ENCODE data around the gene OTUD5. TPM values are rescaled to one million over a fixed set of nuclear protein-coding genes. Genes with fewer than 3 reads are reported as not detected.
"Not testable (repeated sequence)": the region's sequence is repeated elsewhere in the genome, so short reads cannot be mapped to it uniquely, and the experiment has no call there.

Gene OTUD5
- total RNA-seq, 2 donors from 2014 or later, result 75.8 to 79.9 TPM

GRCh38 chrX:48983081-48983480, 25.7 kb upstream of the OTUD5 start:
- H3K4me3 Mint-ChIP-seq, result no peak overlapping the region
- no peaks in the 10 kb centered on the region for H3K9me3 Mint-ChIP-seq
- H3K27me3 Mint-ChIP-seq, result no peaks in the 10 kb centered on the region
- H3K36me3 Mint-ChIP-seq, result peaks cover 35% of the 10 kb centered on the region
- H3K4me1 Mint-ChIP-seq (ENCODE audit: low read depth in 2 of 2), result peaks cover 0 to 3% of the 10 kb centered on the region in 2 donors
- no peak overlapping the region for H3K27ac Mint-ChIP-seq
- DNase-seq (ENCODE audit: low spot score) (no peak), ATAC-seq (no peak)

DNA sequence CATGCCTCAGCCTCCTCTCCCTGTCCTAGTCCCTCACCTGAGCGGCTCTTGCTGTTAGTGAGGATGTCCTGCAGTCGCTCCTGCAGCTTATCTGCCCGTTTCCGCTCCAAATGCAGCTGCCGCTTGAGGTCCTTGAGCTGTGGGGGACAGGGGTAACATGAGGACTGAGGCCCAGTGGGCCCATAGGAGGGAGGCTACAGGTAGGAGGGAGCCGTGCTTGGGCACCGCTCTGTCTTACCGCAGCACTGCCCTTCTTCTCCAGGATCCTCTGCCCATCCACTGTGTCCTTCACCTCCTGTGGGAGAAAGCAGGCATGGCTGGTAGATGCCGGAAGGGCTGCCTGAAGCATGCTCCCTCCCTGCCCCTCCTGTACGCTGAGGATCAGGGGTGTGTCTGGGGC, 23.8 kb upstream of the OTUD5 start:
- H3K4me3 Mint-ChIP-seq, result no peak overlapping the region
- ATAC-seq (peak in 1 of 2 donors; percentile 40), DNase-seq (ENCODE audit: low spot score) (no peak)
- H3K36me3 Mint-ChIP-seq, result peaks cover 36% of the 10 kb centered on the region
- peaks cover 0 to 3% of the 10 kb centered on the region in 2 donors for H3K4me1 Mint-ChIP-seq (ENCODE audit: low read depth in 2 of 2)
- H3K27me3 Mint-ChIP-seq, result no peaks in the 10 kb centered on the region
- H3K27ac Mint-ChIP-seq, result no peak overlapping the region
- H3K9me3 Mint-ChIP-seq, result no peaks in the 10 kb centered on the region

DNA sequence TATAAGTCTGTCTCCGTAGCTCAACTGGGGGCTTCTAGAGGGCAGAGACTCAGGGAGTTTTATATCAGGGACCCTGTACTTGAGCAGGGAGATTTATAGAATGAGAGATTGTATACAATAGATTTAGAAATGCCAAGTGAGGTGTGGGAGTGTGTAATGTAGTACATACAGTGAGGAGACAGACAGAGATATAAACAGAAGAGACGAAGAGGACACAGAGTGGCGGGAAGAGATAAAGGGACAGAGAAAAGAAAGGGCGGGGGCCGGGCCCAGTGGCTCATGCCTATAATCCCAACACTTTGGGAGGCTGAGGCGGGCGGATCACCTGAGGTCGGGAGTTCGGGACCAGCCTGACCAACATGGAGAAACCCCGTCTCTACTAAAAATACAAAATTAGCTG, 22.9 kb upstream of the OTUD5 start:
- DNase-seq (ENCODE audit: low spot score); H3K9me3 Mint-ChIP-seq; H3K4me1 Mint-ChIP-seq (ENCODE audit: low read depth in 2 of 2); ATAC-seq; H3K27me3 Mint-ChIP-seq; H3K27ac Mint-ChIP-seq; H3K4me3 Mint-ChIP-seq: not testable (repeated sequence)
- H3K36me3 Mint-ChIP-seq, result peaks cover 36% of the 10 kb centered on the region

DNA sequence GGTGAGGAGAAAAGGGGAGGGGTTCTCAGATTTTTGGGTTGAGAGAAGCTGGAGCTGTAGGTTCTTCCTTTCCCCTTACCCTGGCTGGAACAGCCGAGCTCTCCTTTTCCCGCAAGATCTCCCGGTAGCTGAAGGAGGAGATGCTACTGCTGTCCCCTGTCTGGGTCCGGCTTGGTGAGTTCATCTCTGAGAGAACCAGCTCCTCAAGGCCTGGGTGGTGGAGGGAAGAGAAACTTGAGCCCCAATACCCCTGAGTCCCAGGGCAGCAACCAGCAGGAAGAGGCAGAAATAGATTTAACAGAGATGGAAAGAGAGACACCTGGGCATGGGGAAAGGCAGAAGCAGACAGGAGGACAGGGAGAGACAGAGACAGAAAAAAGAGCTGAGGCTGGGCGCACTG, 20.8 kb upstream of the OTUD5 start:
- Mint-ChIP-seq H3K27ac (no peak overlapping the region), H3K36me3 (peaks cover 35% of the 10 kb centered on the region), H3K9me3 (no peaks in the 10 kb centered on the region), H3K4me1 (ENCODE audit: low read depth in 2 of 2) (peaks cover 1 to 3% of the 10 kb centered on the region in 2 donors), H3K27me3 (peaks cover 0 to 7% of the 10 kb centered on the region in 2 donors), H3K4me3 (no peak overlapping the region)
- no peak for ATAC-seq
- DNase-seq (ENCODE audit: low spot score), result peak; percentile 51

- ATAC-seq (no peak), DNase-seq (ENCODE audit: low spot score) (no peak)
- peaks cover 8 to 11% of the 10 kb centered on the region in 2 donors for H3K4me1 Mint-ChIP-seq (ENCODE audit: low read depth in 2 of 2)
- no peak overlapping the region for H3K4me3 Mint-ChIP-seq
- peaks cover 35% of the 10 kb centered on the region for H3K36me3 Mint-ChIP-seq
- no peak overlapping the region for H3K27ac Mint-ChIP-seq
- H3K9me3 Mint-ChIP-seq, result no peaks in the 10 kb centered on the region
- H3K27me3 Mint-ChIP-seq, result peaks cover 0 to 14% of the 10 kb centered on the region in 2 donors
Observed at GRCh38 chrX:48976086-48976485, 18.7 kb upstream of the OTUD5 start.

- ATAC-seq (no peak), DNase-seq (ENCODE audit: low spot score) (no peak)
- peaks cover 30% of the 10 kb centered on the region for H3K36me3 Mint-ChIP-seq
- no peaks in the 10 kb centered on the region for H3K9me3 Mint-ChIP-seq
- H3K27ac Mint-ChIP-seq, result no peak overlapping the region
- H3K27me3 Mint-ChIP-seq, result peaks cover 0 to 14% of the 10 kb centered on the region in 2 donors
- no peak overlapping the region for H3K4me3 Mint-ChIP-seq
- peaks cover 8 to 11% of the 10 kb centered on the region in 2 donors for H3K4me1 Mint-ChIP-seq (ENCODE audit: low read depth in 2 of 2)
Observed at GRCh38 chrX:48975541-48975940, 18.1 kb upstream of the OTUD5 start.

DNA sequence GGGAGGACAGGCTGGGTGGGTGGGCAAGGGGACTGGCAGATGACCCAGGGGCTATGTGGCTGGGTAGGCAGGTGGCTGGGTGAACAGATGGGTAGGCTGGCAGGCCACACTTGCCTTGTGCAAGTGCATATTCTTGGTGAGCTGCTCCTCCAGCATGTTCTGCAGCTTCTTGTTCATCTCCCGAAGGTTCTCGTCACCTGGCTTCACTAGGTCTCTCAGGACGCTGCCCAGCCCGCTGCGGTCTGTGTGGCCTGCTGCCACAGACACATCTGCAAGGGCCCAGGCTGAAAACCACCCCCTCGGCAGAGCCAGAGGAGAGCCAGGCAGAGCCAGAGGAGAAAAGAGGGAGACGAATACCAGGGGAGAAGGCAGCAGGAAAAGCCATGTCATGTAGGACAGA, 17.6 kb upstream of the OTUD5 start:
- H3K36me3 Mint-ChIP-seq, result peaks cover 25% of the 10 kb centered on the region
- H3K4me3 Mint-ChIP-seq, result no peak overlapping the region
- H3K27ac Mint-ChIP-seq, result no peak overlapping the region
- peaks cover 0 to 14% of the 10 kb centered on the region in 2 donors for H3K27me3 Mint-ChIP-seq
- no peak for DNase-seq (ENCODE audit: low spot score)
- H3K4me1 Mint-ChIP-seq (ENCODE audit: low read depth in 2 of 2), result peaks cover 8 to 11% of the 10 kb centered on the region in 2 donors
- H3K9me3 Mint-ChIP-seq, result no peaks in the 10 kb centered on the region
- no peak for ATAC-seq

DNA sequence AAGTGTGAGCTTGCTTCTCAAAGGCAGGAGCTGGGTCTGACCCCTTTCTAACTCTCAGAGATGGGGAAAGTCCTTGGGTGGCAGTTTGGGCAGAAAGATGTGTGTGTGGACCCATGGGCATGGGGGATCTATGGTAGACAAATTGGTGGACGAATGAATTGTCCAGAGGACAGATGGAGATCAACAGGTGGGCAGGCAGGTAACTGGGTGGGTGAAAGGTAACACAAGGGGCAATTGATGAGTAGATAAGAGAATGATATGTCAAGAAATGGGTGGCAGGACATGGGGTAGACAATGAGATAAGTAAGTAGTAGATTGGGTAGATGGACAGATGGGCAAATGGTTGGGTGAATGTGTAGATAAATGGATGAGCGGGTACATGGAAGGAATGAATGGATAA, 17.2 kb upstream of the OTUD5 start:
- Mint-ChIP-seq H3K27ac (no peak overlapping the region), H3K4me3 (no peak overlapping the region), H3K27me3 (peaks cover 0 to 14% of the 10 kb centered on the region in 2 donors), H3K9me3 (no peaks in the 10 kb centered on the region), H3K4me1 (ENCODE audit: low read depth in 2 of 2) (peaks cover 8 to 11% of the 10 kb centered on the region in 2 donors), H3K36me3 (peaks cover 24% of the 10 kb centered on the region)
- DNase-seq (ENCODE audit: low spot score) (no peak), ATAC-seq (no peak)

GRCh38 chrX:48974033-48974432, 16.6 kb upstream of the OTUD5 start:
- ATAC-seq, result no peak
- H3K4me3 Mint-ChIP-seq, result no peak overlapping the region
- H3K27me3 Mint-ChIP-seq, result peaks cover 0 to 14% of the 10 kb centered on the region in 2 donors
- H3K36me3 Mint-ChIP-seq, result peaks cover 24% of the 10 kb centered on the region
- DNase-seq (ENCODE audit: low spot score), result no peak
- no peak overlapping the region for H3K27ac Mint-ChIP-seq
- H3K4me1 Mint-ChIP-seq (ENCODE audit: low read depth in 2 of 2), result peaks cover 8 to 11% of the 10 kb centered on the region in 2 donors
- no peaks in the 10 kb centered on the region for H3K9me3 Mint-ChIP-seq

GRCh38 chrX:48972220-48973164, 15.1 kb upstream of the OTUD5 start:
- no peak for DNase-seq (ENCODE audit: low spot score)
- Mint-ChIP-seq H3K36me3 (peaks cover 13% of the 10 kb centered on the region), H3K4me3 (no peak overlapping the region), H3K27me3 (peaks cover 0 to 17% of the 10 kb centered on the region in 2 donors), H3K27ac (no peak overlapping the region), H3K4me1 (ENCODE audit: low read depth in 2 of 2) (peaks cover 8 to 11% of the 10 kb centered on the region in 2 donors), H3K9me3 (no peaks in the 10 kb centered on the region)
- ATAC-seq, result no peak

- peak within 1 kb of the TSS in 1 of 2 donors; percentile 16 for H3K27ac Mint-ChIP-seq
- peaks cover 8 to 11% of the 10 kb centered on the region in 2 donors for H3K4me1 Mint-ChIP-seq (ENCODE audit: low read depth in 2 of 2)
- H3K4me3 Mint-ChIP-seq, result no peak within 1 kb of the TSS
- H3K27me3 Mint-ChIP-seq, result peaks cover 0 to 17% of the 10 kb centered on the region in 2 donors
- no peak for ATAC-seq
- H3K9me3 Mint-ChIP-seq, result no peaks in the 10 kb centered on the region
- peaks cover 13% of the 10 kb centered on the region for H3K36me3 Mint-ChIP-seq
- no peak for DNase-seq (ENCODE audit: low spot score)
Observed at GRCh38 chrX:48971249-48972219, 14.1 kb upstream of the OTUD5 start, which contains the start of gene KCND1. KCND1 (minus strand) TSS chrX:48971844; CDS start chrX:48970271, 1,573 bp downstream.

GRCh38 chrX:48969471-48969870, 12.1 kb upstream of the OTUD5 start:
- no peak for DNase-seq (ENCODE audit: low spot score)
- Mint-ChIP-seq H3K4me3 (no peak overlapping the region), H3K4me1 (ENCODE audit: low read depth in 2 of 2) (peaks cover 8 to 11% of the 10 kb centered on the region in 2 donors), H3K36me3 (peaks cover 1% of the 10 kb centered on the region), H3K9me3 (no peaks in the 10 kb centered on the region), H3K27ac (no peak overlapping the region), H3K27me3 (peaks cover 0 to 11% of the 10 kb centered on the region in 2 donors)
- ATAC-seq, result no peak

GRCh38 chrX:48968377-48968776, 11.0 kb upstream of the OTUD5 start:
- H3K9me3 Mint-ChIP-seq, result no peaks in the 10 kb centered on the region
- H3K27ac Mint-ChIP-seq, result no peak overlapping the region
- no peak for ATAC-seq

More at GRCh38 chrX:48968377-48968776, 11.0 kb upstream of the OTUD5 start:
- Mint-ChIP-seq H3K36me3 (no peaks in the 10 kb centered on the region), H3K27me3 (peaks cover 0 to 11% of the 10 kb centered on the region in 2 donors), H3K4me3 (no peak overlapping the region), H3K4me1 (ENCODE audit: low read depth in 2 of 2) (peaks cover 8 to 10% of the 10 kb centered on the region in 2 donors)
- DNase-seq (ENCODE audit: low spot score), result no peak
